HepG2 (cell line): ENCODE measurements around the gene EXOSC7. TPM values are rescaled to one million over a fixed set of nuclear protein-coding genes. Genes with fewer than 3 reads are reported as not detected.

Source experiments
- ATAC-seq: fragments of 200-7000 bp; cut with Tn5 transposase; 3 replicates; pipeline ENCODE4 v1.9.1; 2020; ENCODE audit warnings: mild to moderate bottlenecking, moderate library complexity
- BruUV-seq: library from RNA; stranded (reverse); fragments of 400-500 nt; replicated peaks from 2 replicates; lab custom pipeline; 2021; lab: Mats Ljungman, UMichigan
- CTCF ChIA-PET: fragments of 300-600 bp; formaldehyde crosslinking; extraction: SDS; loops from one replicate; lab custom pipeline; 2021; ENCODE audit warnings: low total read pairs, inconsistent platforms, low intra/inter-chr PET ratio; lab: Yijun Ruan, JAX
- POLR2A ChIA-PET: fragments of 350-600 bp; sonication (Branson Sonifier 250); formaldehyde crosslinking; loops from one replicate; lab custom pipeline; 2020; ENCODE audit warnings: antibody characterized with exemption, inconsistent platforms; lab: Yijun Ruan, JAX
- DNase-seq: peaks from one replicate; pipeline ENCODE4 v3.0.0-alpha.2; 2015; ENCODE audit warnings: low spot score
- FAIRE-seq: peaks from 3 replicates; lab custom pipeline; 2011; peaks lifted over from hg19 to GRCh38; lab: Jason Lieb, UNC
- H2AFZ ChIP-seq: one replicate; pipeline ENCODE4 v1.6.1; 2011; ENCODE audit warnings: low read length, inconsistent platforms
- H3K27ac ChIP-seq: fragments of 300-600 bp; 3 replicates; pipeline ENCODE4 v1.8.0; 2011; ENCODE audit warnings: mixed run types, mild to moderate bottlenecking, mixed read lengths, low read length, inconsistent platforms; ENCODE audit not compliant: insufficient read depth; ENCODE audit errors: extremely low read length
- H3K27me3 ChIP-seq, 2 experiments: fragments of 200-600 bp in 1 of 2; 2 replicates in 1 of 2; 3 replicates in 1 of 2; pipeline versions ENCODE4 v1.6.0 to v1.8.0; 2011; ENCODE audit warnings: low read length in 2 of 2, mild to moderate bottlenecking in 2 of 2, moderate library complexity in 2 of 2, inconsistent platforms in 1 of 2; ENCODE audit not compliant: insufficient read depth in 2 of 2, control insufficient read depth in 1 of 2
- H3K36me3 ChIP-seq, 2 experiments: fragments of 200-600 bp in 1 of 2; replicated peaks in 1 of 2; 2 replicates in 1 of 2; 3 replicates in 1 of 2; pipeline versions ENCODE4 v1.5.1 to v1.8.0; 2011; ENCODE audit warnings: low read length in 2 of 2, inconsistent platforms in 1 of 2; ENCODE audit not compliant: insufficient read depth in 2 of 2, control insufficient read depth in 1 of 2
- H3K4me1 ChIP-seq: 2 replicates; pipeline ENCODE4 v1.5.1; 2012; ENCODE audit warnings: low read length, inconsistent platforms; ENCODE audit not compliant: insufficient read depth
- H3K4me2 ChIP-seq: 2 replicates; pipeline ENCODE4 v1.6.0; 2011; ENCODE audit warnings: low read depth, low read length, inconsistent platforms
- H3K4me3 ChIP-seq, 3 experiments: fragments of 200-600 bp in 1 of 3; sonication (generic), shearing (Covaris generic) in 1 of 3; replicated peaks in 1 of 3; 2 replicates each; pipeline ENCODE4 v1.5.1; 2011 to 2016; ENCODE audit warnings: low read length in 3 of 3, inconsistent platforms in 2 of 3, low read depth in 2 of 3, mild to moderate bottlenecking in 2 of 3, control low read depth in 1 of 3, mixed read lengths in 1 of 3; ENCODE audit not compliant: insufficient read depth in 1 of 3
- H3K79me2 ChIP-seq: one replicate; pipeline ENCODE4 v1.6.1; 2011; ENCODE audit warnings: low read length, inconsistent platforms; ENCODE audit not compliant: insufficient read depth
- H3K9ac ChIP-seq: 2 replicates; pipeline ENCODE4 v1.6.0; 2011; ENCODE audit warnings: mild to moderate bottlenecking, low read depth, low read length, inconsistent platforms; ENCODE audit not compliant: insufficient read depth
- H3K9me3 ChIP-seq: 2 replicates; pipeline ENCODE4 v1.5.1; 2012; ENCODE audit warnings: mild to moderate bottlenecking, low read length
- H4K20me1 ChIP-seq: 2 replicates; pipeline ENCODE4 v1.6.0; 2011; ENCODE audit warnings: inconsistent platforms, mild to moderate bottlenecking, low read length, moderate library complexity; ENCODE audit not compliant: insufficient read depth
- ATRX ChIP-seq: sonication (generic); formaldehyde crosslinking; IDR thresholded peaks from 2 replicates; pipeline ENCODE4 v1.4.0; 2020; ENCODE audit warnings: missing genetic modification reagents, borderline replicate concordance
- EZH2 ChIP-seq: conservative IDR thresholded peaks from 2 replicates; pipeline ENCODE4 v1.6.1; 2012; ENCODE audit warnings: mild to moderate bottlenecking, low read depth, low read length, moderate library complexity
- FOSL2 ChIP-seq: sonication (generic); formaldehyde crosslinking; IDR thresholded peaks from 2 replicates; pipeline ENCODE4 v1.4.0; 2020; ENCODE audit warnings: missing genetic modification reagents
- FOXK1 ChIP-seq: sonication (generic); formaldehyde crosslinking; IDR thresholded peaks from 2 replicates; pipeline ENCODE4 v1.4.0; 2020; ENCODE audit warnings: low read depth, missing genetic modification reagents, borderline replicate concordance
- KDM4B ChIP-seq: sonication (generic); formaldehyde crosslinking; IDR thresholded peaks from 2 replicates; pipeline ENCODE4 v1.4.0; 2020; ENCODE audit warnings: missing genetic modification reagents
- NFE2L1 ChIP-seq: sonication (generic); formaldehyde crosslinking; IDR thresholded peaks from 2 replicates; pipeline ENCODE4 v1.4.0; 2020; ENCODE audit warnings: missing genetic modification reagents, mild to moderate bottlenecking, borderline replicate concordance
- POLR2A ChIP-seq, 2 experiments: IDR thresholded peaks; 2 replicates each; pipeline ENCODE4 v1.6.1; 2011; ENCODE audit warnings: low read depth in 2 of 2, low read length in 2 of 2, mild to moderate bottlenecking in 1 of 2, moderate library complexity in 1 of 2; ENCODE audit not compliant: insufficient read depth in 1 of 2
- WIZ ChIP-seq: sonication (generic); formaldehyde crosslinking; IDR thresholded peaks from 2 replicates; pipeline ENCODE4 v1.5.1; 2020; ENCODE audit warnings: mild to moderate bottlenecking, missing genetic modification reagents
- XBP1 ChIP-seq: sonication (generic); formaldehyde crosslinking; IDR thresholded peaks from 2 replicates; pipeline ENCODE4 v1.5.0; 2020; ENCODE audit warnings: missing genetic modification reagents
- ZFAT ChIP-seq: sonication (generic); formaldehyde crosslinking; conservative IDR thresholded peaks from 2 replicates; pipeline ENCODE4 v1.8.1; 2023; ENCODE audit warnings: missing genetic modification reagents, inconsistent platforms
- ZFP90 ChIP-seq: sonication (generic); formaldehyde crosslinking; IDR thresholded peaks from 2 replicates; pipeline ENCODE4 v1.8.0; 2022; ENCODE audit warnings: missing genetic modification reagents, mild to moderate bottlenecking, inconsistent platforms, borderline replicate concordance
- ZNF501 ChIP-seq: sonication (generic); formaldehyde crosslinking; IDR thresholded peaks from 2 replicates; pipeline ENCODE4 v1.5.1; 2020; ENCODE audit warnings: mild to moderate bottlenecking, moderate library complexity, missing genetic modification reagents
- ZNF782 ChIP-seq: sonication (generic); formaldehyde crosslinking; IDR thresholded peaks from 2 replicates; pipeline ENCODE4 v1.4.0; 2020; ENCODE audit warnings: missing genetic modification reagents, mild to moderate bottlenecking, borderline replicate concordance
- ZSCAN20 ChIP-seq: sonication (generic); formaldehyde crosslinking; IDR thresholded peaks from 2 replicates; pipeline ENCODE4 v1.4.0; 2020; ENCODE audit warnings: missing genetic modification reagents, mild to moderate bottlenecking, borderline replicate concordance
- ZSCAN29 ChIP-seq: sonication (generic); formaldehyde crosslinking; conservative IDR thresholded peaks from 2 replicates; pipeline ENCODE4 v1.4.0; 2020; ENCODE audit warnings: mild to moderate bottlenecking, missing genetic modification reagents
- WGBS: methylation state at CpG from one replicate; pipeline ENCODE4 v1.1.6; 2017; ENCODE audit warnings: low lambda C conversion rate; 5-methylcytosine and 5-hydroxymethylcytosine counted together
- in situ Hi-C: cut with HindIII; loops from 2 replicates; pipeline ENCODE4 v1.10.0; 2017; ENCODE audit warnings: low pct_unique_long_range_greater_than_20kb; ENCODE audit not compliant: extremely low pct_ligation_motif_present
- intact Hi-C: fragments of 100-400 bp; cut with micrococcal nuclease; formaldehyde crosslinking; loops from one replicate; pipeline ENCODE4 v1.10.0; 2022; ENCODE audit not compliant: unreplicated experiment
- polyA plus RNA-seq, 8 experiments: library from polyadenylated mRNA; depleted of rRNA in 3 of 8; stranded (reverse) in 7 of 8; unstranded in 1 of 8; fragments of >200 nt; fragmentation: Illumina TruSeq in 4 of 8; extraction: Trizol in 4 of 8; gene quantifications; 2 replicates each; pipeline versions ENCODE4 v1.2.1 to v1.2.3, GENCODE V29; 2011 to 2016; ENCODE audit warnings: low read depth in 4 of 8, missing spikeins in 1 of 8, mixed read lengths in 1 of 8; ENCODE audit not compliant: insufficient read depth in 1 of 8
- total RNA-seq, 5 experiments: library from RNA; depleted of rRNA; stranded (reverse); fragments of >200 nt; fragmentation: Illumina TruSeq; extraction: Trizol; gene quantifications; 2 replicates each; pipeline ENCODE4 v1.2.3, GENCODE V29; 2016; ENCODE audit warnings: low read depth in 1 of 5
- TF ChIP-seq, protein P1 (sequence below): sonication (generic); formaldehyde crosslinking; IDR thresholded peaks from 2 replicates; pipeline ENCODE4 v1.8.0; 2022; ENCODE audit warnings: missing genetic modification reagents, low read depth, mild to moderate bottlenecking, borderline replicate concordance
- TF ChIP-seq, protein P2 (sequence below): IDR thresholded peaks from 2 replicates; pipeline ENCODE4 v1.6.1; 2016; ENCODE audit warnings: missing genetic modification reagents, missing compliant biosample characterization

EXOSC7 gene
- total and polyA plus RNA-seq, 2 of the 13 experiments (the other 11 are each of a cell fraction or from before 2014, with no cell fraction given) = 68.3 to 74.7 TPM

DNA sequence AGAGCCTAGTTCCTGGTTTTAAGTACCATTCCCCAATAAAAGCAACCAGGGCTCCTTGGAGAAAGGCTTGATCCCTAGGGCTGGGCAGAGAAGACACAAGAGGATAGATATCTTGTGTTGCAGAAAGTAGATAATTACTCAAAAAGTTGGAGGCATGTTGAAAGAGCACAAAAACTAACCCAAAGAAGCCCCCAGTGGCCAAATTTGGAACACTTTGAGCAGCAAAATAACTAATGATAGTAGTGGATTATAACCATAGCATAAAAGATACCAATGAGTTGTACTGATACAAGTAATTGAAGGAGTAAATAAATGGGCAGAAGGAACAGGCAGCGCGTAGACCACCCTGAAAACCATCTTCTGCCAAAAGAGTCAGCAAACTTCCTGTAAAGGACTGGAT is 12.0 kb downstream of the EXOSC7 start:
- Histone ChIP-seq H3K9ac (no peak overlapping the region), H3K27me3 (no peaks in the 10 kb centered on the region), H4K20me1 (peaks cover 20% of the 10 kb centered on the region), H3K4me3 (no peak overlapping the region), H3K36me3 (peaks cover 19 to 42% of the 10 kb centered on the region in 2 experiments), H3K4me1 (peaks cover 21% of the 10 kb centered on the region), H3K27ac (no peak overlapping the region), H3K9me3 (no peaks in the 10 kb centered on the region), H3K79me2 (peaks cover 50% of the 10 kb centered on the region), H2AFZ (no peak overlapping the region), H3K4me2 (no peak overlapping the region)
- ATAC-seq = peak; percentile 53; the same call in 2 of the 3 replicates
- 100% methylated on average over 2 of the region's 2 CpGs for WGBS
- ChIA-PET POLR2A (interaction anchor here (1.7 kb wide), 1 partner anchor 12 kb away, joined by 8 read pairs; the partner anchor contains the start of genes EXOSC7 and ZDHHC3), CTCF (no interaction called here)
- FAIRE-seq = no peak
- in situ Hi-C loops (no loop called here), intact Hi-C loops (no loop called here)
- TF ChIP-seq ZNF501 (CRISPR knock-in tag) (no peak), XBP1 (no peak), ZFAT (no peak), ZSCAN20 (no peak), FOXK1 (CRISPR knock-in tag) (no peak), WIZ (CRISPR knock-in tag) (no peak), ZSCAN29 (CRISPR knock-in tag) (no peak), ATRX (CRISPR knock-in tag) (no peak), KDM4B (CRISPR knock-in tag) (no peak), POLR2A (IDR thresholded peaks at IDR 0.05; ENCODE audit: insufficient read depth in 1 of 2, low read depth in 2 of 2, low read length in 2 of 2) (no peak), ZNF782 (no peak), EZH2 (no peak), ZFP90 (CRISPR knock-in tag) (no peak), NFE2L1 (CRISPR knock-in tag) (no peak), FOSL2 (CRISPR knock-in tag) (no peak)
- TF ChIP-seq, protein P1, sequence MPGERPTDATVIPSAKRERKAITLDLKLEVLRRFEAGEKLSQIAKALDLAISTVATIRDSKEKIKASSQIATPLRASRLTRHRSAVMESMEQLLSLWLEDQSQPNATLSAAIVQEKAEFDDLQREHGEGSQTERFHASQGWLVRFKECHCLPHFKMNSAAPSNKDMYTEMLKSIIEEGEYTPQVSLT (CRISPR knock-in tag) = no peak
- TF ChIP-seq, protein P2, sequence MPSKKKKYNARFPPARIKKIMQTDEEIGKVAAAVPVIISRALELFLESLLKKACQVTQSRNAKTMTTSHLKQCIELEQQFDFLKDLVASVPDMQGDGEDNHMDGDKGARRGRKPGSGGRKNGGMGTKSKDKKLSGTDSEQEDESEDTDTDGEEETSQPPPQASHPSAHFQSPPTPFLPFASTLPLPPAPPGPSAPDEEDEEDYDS (CRISPR knock-in tag) = no peak
- no TSS peak for BruUV-seq
- DNase-seq = no peak
